Progenitor cell of endocrine pancreas (in vitro differentiated cells): Measurements from ENCODE around the gene WDFY1. TPM values are rescaled to one million over a fixed set of nuclear protein-coding genes. Genes with fewer than 3 reads are reported as not detected.
A peak's percentile ranks its signal among the peaks of the same experiment; 100 is the strongest.

Experiments used
- DNase-seq: peaks from one replicate; pipeline ENCODE4 v3.0.0; 2021; ENCODE audit warnings: low spot score; ENCODE audit not compliant: unreplicated experiment
- H3K27ac Mint-ChIP-seq: 2 replicates; pipeline ENCODE4 v1.8.0; 2021; ENCODE audit warnings: mild to moderate bottlenecking, moderate library complexity, mixed read lengths
- H3K27me3 Mint-ChIP-seq: 2 replicates; pipeline ENCODE4 v1.8.0; 2021; ENCODE audit warnings: mixed read lengths
- H3K36me3 Mint-ChIP-seq: 2 replicates; pipeline ENCODE4 v1.8.0; 2022; ENCODE audit warnings: mixed read lengths; ENCODE audit not compliant: insufficient read depth
- H3K4me1 Mint-ChIP-seq: 2 replicates; pipeline ENCODE4 v1.8.0; 2021; ENCODE audit warnings: low read depth, mixed read lengths
- H3K4me3 Mint-ChIP-seq: 2 replicates; pipeline ENCODE4 v1.8.0; 2021; ENCODE audit warnings: low read depth, mild to moderate bottlenecking, moderate library complexity, mixed read lengths
- H3K9me3 Mint-ChIP-seq: 2 replicates; pipeline ENCODE4 v1.8.0; 2021; ENCODE audit warnings: low read depth, mixed read lengths
- CTCF ChIP-seq: fragments of 200-600 bp; sonication (generic); IDR thresholded peaks from one replicate; pipeline ENCODE4 v1.5.0; 2021; ENCODE audit warnings: antibody characterized with exemption, mild to moderate bottlenecking; ENCODE audit not compliant: unreplicated experiment
- total RNA-seq: library from RNA; stranded (reverse); gene quantifications from 2 replicates; pipeline ENCODE4 v1.2.1, GENCODE V29; 2021

WDFY1 gene
- total RNA-seq, 1 donor from 2014 or later, result 52.3 TPM

- H3K36me3 Mint-ChIP-seq, result peaks cover 3% of the 10 kb centered on the region
- H3K9me3 Mint-ChIP-seq, result peaks cover 4% of the 10 kb centered on the region
- no peak for DNase-seq
- no peak for TF ChIP-seq CTCF
- peaks cover 29% of the 10 kb centered on the region for H3K4me1 Mint-ChIP-seq
- H3K27ac Mint-ChIP-seq, result peak overlapping the region; percentile 73
- no peak overlapping the region for H3K4me3 Mint-ChIP-seq
- no peaks in the 10 kb centered on the region for H3K27me3 Mint-ChIP-seq
These were observed 86.1 kb downstream of the WDFY1 start for GRCh38 chr2:223859070-223859469.

- no peak for DNase-seq
- Mint-ChIP-seq H3K4me3 (no peak overlapping the region), H3K9me3 (peaks cover 4% of the 10 kb centered on the region), H3K27ac (no peak overlapping the region), H3K4me1 (peaks cover 22% of the 10 kb centered on the region), H3K27me3 (no peaks in the 10 kb centered on the region), H3K36me3 (peaks cover 3% of the 10 kb centered on the region)
- no peak for TF ChIP-seq CTCF
These were observed 88.6 kb downstream of the WDFY1 start for GRCh38 chr2:223856584-223856983.

DNA sequence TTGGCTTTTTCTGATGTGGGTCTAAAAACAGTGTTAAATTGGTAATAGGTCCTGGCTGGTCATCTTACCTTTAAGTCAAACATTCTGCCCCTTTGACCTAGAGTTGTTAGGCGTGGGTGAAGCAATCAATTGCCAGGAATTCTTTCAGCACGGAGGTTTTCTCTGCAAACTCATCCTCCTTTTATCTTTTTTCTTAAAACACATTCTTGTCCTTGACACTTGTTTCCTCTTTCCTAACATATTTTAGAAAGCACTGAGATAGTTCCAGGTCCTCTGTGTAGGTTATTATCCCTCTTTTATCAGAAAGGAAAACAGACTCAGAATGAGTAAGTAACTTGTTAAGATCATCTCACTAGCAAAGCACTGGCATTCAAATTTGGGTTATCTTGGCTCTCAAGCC is 89.1 kb downstream of the WDFY1 start:
- no peak overlapping the region for H3K27ac Mint-ChIP-seq

DNA sequence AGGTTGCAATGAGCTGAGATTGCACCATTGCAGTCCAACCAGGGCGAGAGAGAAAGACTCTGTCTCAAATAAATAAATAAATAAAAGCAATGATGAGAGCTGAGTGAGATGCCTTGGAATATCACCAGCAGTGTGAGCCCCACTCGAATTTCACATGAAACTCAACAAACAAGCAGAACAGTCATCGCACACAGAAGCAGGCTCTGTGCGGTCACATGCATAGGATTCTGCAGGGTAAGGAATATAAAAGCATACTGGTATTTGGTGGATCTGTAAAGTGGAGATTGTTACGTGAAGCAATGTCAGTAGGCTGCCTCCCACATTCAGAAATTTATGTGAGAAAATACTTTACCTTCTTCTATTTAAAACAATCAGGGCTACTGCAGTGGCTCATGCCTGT is 89.7 kb downstream of the WDFY1 start:
- no peak for DNase-seq
- Mint-ChIP-seq H3K9me3 (peaks cover 8% of the 10 kb centered on the region), H3K27ac (no peak overlapping the region), H3K36me3 (peaks cover 9% of the 10 kb centered on the region), H3K27me3 (no peaks in the 10 kb centered on the region), H3K4me3 (no peak overlapping the region), H3K4me1 (peaks cover 12% of the 10 kb centered on the region)
- no peak for TF ChIP-seq CTCF

More for the DNA sequence above, 89.1 kb downstream of the WDFY1 start:
- DNase-seq, result no peak
- Mint-ChIP-seq H3K27me3 (no peaks in the 10 kb centered on the region), H3K36me3 (peaks cover 4% of the 10 kb centered on the region), H3K9me3 (peaks cover 4% of the 10 kb centered on the region), H3K4me1 (peaks cover 18% of the 10 kb centered on the region), H3K4me3 (no peak overlapping the region)
- TF ChIP-seq CTCF, result no peak

DNA sequence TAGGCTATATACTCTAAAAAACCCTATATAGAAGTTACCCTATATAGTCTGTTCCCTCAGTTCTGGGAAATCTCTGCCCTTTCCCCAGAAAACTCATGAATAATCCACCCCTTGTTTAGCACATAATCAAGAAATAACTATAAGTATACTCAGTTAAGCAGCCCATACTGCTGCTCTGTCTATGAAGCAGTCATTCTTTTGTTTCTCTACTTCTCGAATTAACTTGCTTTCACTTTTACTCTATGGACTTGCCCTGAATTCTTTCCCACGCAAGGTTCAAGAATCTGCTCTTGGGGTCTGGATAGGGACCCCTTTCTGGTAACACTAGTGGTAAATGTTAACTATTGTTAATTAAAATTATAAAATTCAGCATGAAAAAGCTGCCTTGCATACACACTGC is 90.4 kb downstream of the WDFY1 start:
- TF ChIP-seq CTCF, result no peak
- Mint-ChIP-seq H3K4me3 (no peak overlapping the region), H3K4me1 (peaks cover 12% of the 10 kb centered on the region), H3K36me3 (peaks cover 13% of the 10 kb centered on the region), H3K9me3 (peaks cover 10% of the 10 kb centered on the region), H3K27ac (no peak overlapping the region), H3K27me3 (no peaks in the 10 kb centered on the region)
- DNase-seq, result no peak
